ENCODE results near the gene ZNF385C.

DNA sequence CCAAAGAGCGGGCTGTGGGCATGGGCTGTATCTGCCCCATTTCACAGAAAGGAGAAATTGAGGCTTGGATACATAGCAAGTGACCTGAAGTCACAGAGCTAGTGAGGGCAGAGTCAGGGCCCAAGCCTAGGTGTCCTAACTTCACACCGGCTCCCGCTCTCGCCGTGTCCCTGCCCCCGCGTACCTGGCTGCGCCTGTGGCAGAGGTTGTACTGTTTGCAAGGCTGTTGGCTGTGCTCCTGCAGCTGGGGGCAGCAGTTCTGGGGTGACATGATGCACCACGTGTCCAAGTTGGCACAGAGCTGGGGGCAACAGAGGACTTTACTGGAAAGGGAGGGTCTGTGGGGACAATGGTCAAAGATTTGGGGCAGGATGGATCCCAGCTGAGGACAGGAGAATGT, 10.8 kb upstream of the ZNF385C start:
- TF ChIP-seq, protein P1, sequence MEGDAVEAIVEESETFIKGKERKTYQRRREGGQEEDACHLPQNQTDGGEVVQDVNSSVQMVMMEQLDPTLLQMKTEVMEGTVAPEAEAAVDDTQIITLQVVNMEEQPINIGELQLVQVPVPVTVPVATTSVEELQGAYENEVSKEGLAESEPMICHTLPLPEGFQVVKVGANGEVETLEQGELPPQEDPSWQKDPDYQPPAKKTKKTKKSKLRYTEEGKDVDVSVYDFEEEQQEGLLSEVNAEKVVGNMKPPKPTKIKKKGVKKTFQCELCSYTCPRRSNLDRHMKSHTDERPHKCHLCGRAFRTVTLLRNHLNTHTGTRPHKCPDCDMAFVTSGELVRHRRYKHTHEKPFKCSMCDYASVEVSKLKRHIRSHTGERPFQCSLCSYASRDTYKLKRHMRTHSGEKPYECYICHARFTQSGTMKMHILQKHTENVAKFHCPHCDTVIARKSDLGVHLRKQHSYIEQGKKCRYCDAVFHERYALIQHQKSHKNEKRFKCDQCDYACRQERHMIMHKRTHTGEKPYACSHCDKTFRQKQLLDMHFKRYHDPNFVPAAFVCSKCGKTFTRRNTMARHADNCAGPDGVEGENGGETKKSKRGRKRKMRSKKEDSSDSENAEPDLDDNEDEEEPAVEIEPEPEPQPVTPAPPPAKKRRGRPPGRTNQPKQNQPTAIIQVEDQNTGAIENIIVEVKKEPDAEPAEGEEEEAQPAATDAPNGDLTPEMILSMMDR (IDR thresholded peaks at IDR 0.05): no peak
- no peak for TF ChIP-seq EZH2 (IDR thresholded peaks at IDR 0.05; ENCODE audit: borderline replicate concordance, insufficient read depth, low read depth, low read length, poor library complexity, severe bottlenecking)

Measured in B cell (primary cell).